ENCODE data around the gene UNC79.

GRCh38 chr14:93481758-93482157 is 51.0 kb downstream of the UNC79 start:
- no peak for TF ChIP-seq ZNF239 (tag by site-specific recombination; IDR thresholded peaks at IDR 0.05)
- TF ChIP-seq ZNF529 (tag by site-specific recombination; IDR thresholded peaks at IDR 0.05; ENCODE audit: insufficient replicate concordance), result no peak
- TF ChIP-seq ZNF184 (tag by site-specific recombination; IDR thresholded peaks at IDR 0.05), result no peak
- no peak for TF ChIP-seq ZSCAN5A (tag by site-specific recombination; IDR thresholded peaks at IDR 0.05)

All from HEK293 (cell line).